Measurements from ENCODE around the gene ING3. TPM values are rescaled to one million over a fixed set of nuclear protein-coding genes. Genes with fewer than 3 reads are reported as not detected.
A peak's percentile ranks its signal among the peaks of the same experiment; 100 is the strongest.

ING3 gene
- total RNA-seq, 1 experiment from 2014 or later: 12.6 TPM

- TF ChIP-seq ARID4B (CRISPR knock-in tag; IDR thresholded peaks at IDR 0.05; ENCODE audit: borderline replicate concordance) (no peak), ZNF423 (CRISPR knock-in tag; IDR thresholded peaks at IDR 0.05) (no peak), RORB (CRISPR knock-in tag; IDR thresholded peaks at IDR 0.05) (no peak), ZMAT4 (CRISPR knock-in tag; IDR thresholded peaks at IDR 0.05) (no peak), NR1H2 (CRISPR knock-in tag; IDR thresholded peaks at IDR 0.05) (no peak)
Observed at GRCh38 chr7:120960714-120961113, 10.1 kb downstream of the ING3 start (continued).

GRCh38 chr7:120961638-120962173, 11.1 kb downstream of the ING3 start:
- ChIA-PET CTCF (interaction anchor here (1.3 to 1.4 kb wide), 2 partner anchors 27 to 28 kb away, joined by 3 read pairs; partner anchors contain the start of gene CPED1), POLR2A (interaction anchor here (0.5 kb wide), 1 partner anchor 53 kb away, joined by 3 read pairs; no protein-coding TSS in a partner anchor)
- DNase-seq (ENCODE audit: low spot score): no peak
- Mint-ChIP-seq H3K27me3 (ENCODE audit: low read depth) (no peaks in the 10 kb centered on the region), H3K9me3 (peaks cover 4% of the 10 kb centered on the region; the same call in 1 of the 2 replicates), H3K4me3 (no peak overlapping the region), H3K27ac (peak overlapping the region; percentile 18; the same call in 1 of the 2 replicates), H3K36me3 (peaks cover 10% of the 10 kb centered on the region), H3K4me1 (peaks cover 35% of the 10 kb centered on the region)
- ATAC-seq: no peak
- TF ChIP-seq USF2 (CRISPR knock-in tag; IDR thresholded peaks at IDR 0.05) (no peak), ERG (CRISPR knock-in tag; IDR thresholded peaks at IDR 0.05) (no peak), ZNF671 (CRISPR knock-in tag; IDR thresholded peaks at IDR 0.05) (no peak), OVOL2 (CRISPR knock-in tag; IDR thresholded peaks at IDR 0.05; ENCODE audit: borderline replicate concordance) (no peak), NR2C2 (CRISPR knock-in tag; IDR thresholded peaks at IDR 0.05) (no peak), JUN (CRISPR knock-in tag; IDR thresholded peaks at IDR 0.05) (no peak), GRHL2 (CRISPR knock-in tag; IDR thresholded peaks at IDR 0.05; ENCODE audit: insufficient replicate concordance, severe bottlenecking) (no peak), USF1 (CRISPR knock-in tag; IDR thresholded peaks at IDR 0.05) (no peak), ARID4B (CRISPR knock-in tag; IDR thresholded peaks at IDR 0.05; ENCODE audit: borderline replicate concordance) (no peak), ATF1 (CRISPR knock-in tag; IDR thresholded peaks at IDR 0.05) (no peak), NFATC4 (CRISPR knock-in tag; IDR thresholded peaks at IDR 0.05) (no peak), AFF4 (CRISPR knock-in tag; IDR thresholded peaks at IDR 0.05; ENCODE audit: borderline replicate concordance) (no peak)
